HG03571 (cell line): ENCODE results near the gene KCNE4.

Experiments
- ATAC-seq: cut with Tn5 transposase; IDR thresholded peaks from one replicate; pipeline ENCODE4 v1.9.1; 2021; ENCODE audit not compliant: unreplicated experiment

KCNE4 gene

DNA sequence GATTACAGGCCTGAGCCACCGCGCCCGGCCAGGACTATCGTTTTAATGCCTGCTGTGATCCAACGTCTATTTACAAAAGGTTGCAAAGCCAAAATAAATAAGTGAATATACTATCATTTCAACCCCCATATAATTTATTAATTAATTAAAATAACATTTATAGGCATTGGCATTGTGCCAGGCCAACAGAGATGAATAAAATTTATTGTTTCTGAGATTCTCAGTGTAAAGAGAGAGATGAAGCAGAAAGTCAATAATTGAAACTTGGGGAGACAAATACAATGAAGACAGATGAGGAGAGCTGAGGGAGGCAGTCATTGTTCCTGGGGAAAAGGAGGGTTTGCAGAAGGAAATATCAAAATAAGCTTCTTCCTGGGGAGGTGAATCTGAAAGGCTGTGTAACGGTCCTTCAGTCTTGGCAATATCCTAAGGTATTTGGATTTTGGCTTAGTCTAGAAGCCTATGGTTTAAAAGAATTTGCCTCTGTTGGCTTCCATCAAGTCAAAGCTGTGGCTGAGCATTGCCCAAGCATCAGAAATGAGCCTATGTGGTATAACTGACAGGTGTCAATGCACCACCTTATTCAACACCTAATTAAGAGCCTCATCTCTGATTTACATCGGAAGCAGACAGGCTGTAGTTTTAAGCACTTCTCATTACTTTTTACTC is 31.5 kb downstream of the KCNE4 start:
- ATAC-seq, result no peak

DNA sequence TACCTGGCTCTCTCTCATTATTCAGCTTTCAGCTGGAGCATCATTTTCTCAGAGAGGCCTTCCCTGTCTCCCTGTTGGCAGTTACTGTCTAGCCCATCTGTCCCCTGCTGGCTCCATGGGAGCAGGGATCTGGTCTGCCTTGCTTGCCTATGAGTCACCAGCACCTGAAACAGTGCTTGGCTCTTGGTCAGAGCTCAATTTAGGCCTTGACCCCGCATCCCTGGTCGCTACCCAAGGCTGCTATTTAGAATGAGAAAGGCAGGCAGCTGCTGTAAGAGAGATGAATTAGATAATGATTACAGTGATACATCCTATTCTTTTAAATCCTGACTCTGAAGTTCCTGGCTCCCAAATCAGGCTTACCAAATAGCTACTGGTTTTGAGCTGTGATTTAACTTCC is 32.9 kb downstream of the KCNE4 start:
- ATAC-seq, result no peak

DNA sequence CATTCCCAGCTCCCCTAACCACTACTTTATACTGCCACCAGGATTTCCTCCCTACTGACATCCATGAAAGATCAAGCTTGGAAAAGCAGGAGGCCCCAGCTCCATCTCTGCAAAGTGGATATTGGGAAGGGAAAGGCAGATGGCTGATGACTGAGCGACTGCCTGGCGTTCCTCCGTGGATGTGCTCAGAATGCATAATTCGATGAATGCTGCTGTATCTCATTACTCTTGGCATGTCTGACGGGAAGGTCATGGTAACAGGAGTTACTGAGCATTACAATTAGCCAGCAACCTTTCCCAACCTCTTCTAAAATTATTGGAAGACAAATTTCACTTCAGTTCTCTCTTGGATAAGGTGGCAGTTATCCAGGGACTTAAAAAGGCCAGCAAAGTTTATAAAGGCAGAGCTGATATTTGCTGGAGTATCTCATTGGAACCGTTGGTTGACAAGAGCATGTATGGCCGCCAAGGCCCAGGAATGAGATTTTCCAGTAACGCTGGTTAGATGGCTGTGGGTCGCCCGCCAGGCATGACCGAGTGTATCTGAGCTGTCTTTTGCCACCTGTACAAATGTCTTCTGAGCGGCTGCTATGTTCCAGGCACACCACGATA is 34.5 kb downstream of the KCNE4 start:
- ATAC-seq, result no peak

DNA sequence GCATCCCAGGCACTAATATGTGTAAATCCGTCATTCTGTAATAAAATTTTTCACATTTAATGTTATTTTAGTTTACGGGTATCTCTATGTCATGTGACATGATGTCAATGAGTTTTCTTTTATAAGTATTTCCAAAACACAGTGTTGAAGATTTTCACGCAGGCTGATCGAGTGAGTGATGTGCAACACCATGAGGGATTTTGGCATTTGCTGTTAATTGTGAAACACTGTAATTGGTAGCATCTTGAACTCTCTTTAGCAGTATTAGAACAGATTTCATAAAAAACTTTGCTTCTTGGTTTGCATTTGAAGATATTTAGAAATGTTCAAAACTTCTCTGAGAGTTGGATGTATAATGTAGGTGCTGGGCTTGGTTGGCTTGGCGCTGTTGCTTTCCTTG is 35.5 kb downstream of the KCNE4 start:
- no peak for ATAC-seq

DNA sequence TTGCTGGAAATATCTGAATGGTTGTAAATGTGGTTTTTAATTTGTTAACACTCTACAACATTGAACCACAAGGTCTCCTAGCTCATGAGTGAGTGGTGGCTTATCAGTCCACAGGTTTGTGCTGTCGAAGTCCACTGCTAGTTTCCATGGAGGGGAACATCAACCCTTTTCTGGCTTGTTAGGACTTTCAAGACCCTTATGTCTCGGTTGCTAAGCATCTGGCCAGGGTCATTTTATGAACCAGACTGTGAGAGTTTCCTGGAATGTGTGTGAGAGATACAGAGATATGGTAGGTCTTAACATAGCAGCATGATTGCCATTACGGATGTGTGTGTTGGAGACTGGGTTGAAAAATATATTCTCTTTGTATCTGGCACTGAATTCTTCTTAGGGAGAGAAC is 36.9 kb downstream of the KCNE4 start:
- no peak for ATAC-seq

DNA sequence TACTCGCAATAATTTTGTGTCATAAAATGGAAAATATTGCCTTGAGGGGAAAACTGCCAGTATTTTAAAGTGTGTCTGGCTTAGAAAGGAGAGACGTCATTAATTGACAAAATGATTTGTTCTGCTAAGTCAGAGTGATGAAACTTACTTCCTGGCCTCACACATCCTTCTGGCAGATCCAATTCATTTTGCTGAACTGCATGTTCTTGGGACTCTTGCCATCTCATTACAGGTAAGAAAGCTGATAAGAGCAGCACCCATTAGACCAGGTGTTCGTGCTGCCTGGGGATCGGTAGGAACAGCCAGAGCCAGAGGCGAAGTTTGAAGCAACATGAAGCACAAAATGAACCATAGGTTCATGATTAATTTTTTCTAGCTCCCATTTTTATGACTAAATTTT is 38.0 kb downstream of the KCNE4 start:
- no peak for ATAC-seq

DNA sequence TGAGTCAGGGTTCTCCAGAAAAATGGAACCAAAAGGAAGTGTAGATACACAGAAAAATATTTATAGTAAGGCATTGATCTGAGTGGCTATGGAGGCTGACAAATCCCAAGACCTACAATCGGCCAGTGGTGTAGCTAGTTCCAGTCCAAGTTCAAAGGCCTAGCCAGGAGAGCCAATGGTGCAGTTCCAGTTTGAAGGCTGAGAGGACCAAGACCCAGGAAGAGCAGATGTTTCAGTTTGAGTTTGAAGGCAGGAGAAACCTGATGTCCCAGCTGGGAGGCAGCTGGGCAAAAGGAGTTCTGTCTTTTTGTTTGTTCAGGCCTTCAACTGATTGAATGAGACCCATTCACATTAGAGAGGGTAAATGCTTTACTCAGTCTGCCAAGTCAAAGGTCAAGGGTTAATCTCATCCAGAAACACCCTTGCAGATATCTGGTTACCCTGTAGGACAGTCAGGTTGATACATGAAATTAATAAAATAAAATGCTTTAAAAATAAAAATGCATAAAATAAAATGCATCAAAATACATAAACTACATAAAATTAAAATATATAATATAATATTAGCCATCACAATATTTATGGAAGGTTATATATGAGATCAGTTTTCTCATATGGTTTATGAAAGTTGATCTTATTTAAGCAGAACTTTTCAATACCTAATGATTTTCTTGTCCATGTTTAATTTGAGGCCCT is 38.7 kb downstream of the KCNE4 start:
- ATAC-seq, result no peak

DNA sequence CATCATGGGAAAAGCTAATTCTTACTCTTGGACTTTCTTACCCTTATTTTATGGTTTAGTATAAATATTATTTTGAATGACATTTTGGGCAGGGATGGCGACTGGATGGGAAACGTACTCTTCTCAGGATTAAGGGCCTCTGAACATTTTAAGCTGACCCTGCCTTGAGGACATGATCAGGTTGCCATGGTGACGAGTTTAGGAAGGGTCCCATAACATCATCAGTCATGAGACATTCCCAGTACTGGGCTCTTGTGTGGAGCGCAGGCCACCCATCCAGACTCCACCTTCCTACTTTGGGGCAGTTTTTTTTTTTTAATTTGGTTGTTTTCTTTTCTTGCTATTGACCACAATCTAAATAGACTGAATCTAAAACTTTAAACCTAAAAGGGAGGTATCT is 40.7 kb downstream of the KCNE4 start:
- ATAC-seq, result no peak

DNA sequence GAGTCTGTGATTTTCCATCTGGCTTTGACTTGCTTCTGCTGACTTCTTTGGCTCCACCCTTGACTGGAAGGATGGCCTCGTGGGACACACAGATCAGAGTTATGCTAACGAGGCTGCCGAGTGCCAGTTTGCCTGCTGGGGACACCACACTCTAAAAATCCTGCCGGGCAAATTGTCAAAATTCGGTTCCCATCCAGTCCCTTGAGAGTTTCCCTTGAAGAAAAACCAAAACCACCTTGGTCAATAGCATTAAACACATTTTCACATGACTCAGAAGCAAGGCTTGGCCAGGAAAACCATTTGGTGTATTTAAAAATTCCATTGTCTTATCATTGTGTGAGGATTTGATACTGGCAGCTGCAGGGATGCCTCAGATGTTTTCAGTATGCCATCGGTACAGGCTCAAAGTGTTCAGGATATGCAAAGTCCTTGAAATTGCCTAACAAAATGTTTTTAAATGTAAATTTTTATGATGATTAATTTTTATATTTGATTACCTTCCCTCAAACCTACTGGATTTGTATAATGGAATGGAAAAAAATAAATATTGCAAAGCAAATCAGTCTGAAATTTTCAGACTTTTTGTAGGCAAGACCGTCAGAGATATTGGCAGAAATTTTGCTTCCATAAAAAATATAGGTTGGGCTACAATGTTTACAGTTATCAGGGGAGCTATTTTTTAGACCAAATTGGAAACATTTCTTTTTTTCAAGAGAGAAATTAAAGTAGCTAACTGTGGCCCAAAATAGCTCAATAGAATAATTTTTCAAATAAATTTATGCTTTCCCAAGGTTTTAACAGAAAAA is 41.6 kb downstream of the KCNE4 start:
- ATAC-seq, result no peak

DNA sequence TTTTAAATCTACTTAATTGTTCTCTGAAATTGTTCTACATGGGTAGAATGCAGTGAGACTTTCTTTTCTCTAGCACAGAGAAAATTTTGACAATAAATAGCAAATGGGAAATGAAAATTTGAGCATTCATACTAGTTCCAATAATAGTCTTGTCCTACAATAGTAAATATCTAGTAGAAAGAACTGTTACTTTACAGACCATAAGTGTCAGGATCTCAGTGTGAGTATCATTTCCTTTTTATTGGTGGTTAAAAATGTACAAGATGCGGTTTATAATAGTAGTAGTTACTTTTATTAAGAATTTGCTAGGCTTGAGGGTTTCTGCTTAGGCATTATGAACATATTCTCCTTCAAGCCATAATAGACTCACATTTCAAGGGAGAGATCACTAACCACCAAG is 43.2 kb downstream of the KCNE4 start:
- ATAC-seq, result no peak

DNA sequence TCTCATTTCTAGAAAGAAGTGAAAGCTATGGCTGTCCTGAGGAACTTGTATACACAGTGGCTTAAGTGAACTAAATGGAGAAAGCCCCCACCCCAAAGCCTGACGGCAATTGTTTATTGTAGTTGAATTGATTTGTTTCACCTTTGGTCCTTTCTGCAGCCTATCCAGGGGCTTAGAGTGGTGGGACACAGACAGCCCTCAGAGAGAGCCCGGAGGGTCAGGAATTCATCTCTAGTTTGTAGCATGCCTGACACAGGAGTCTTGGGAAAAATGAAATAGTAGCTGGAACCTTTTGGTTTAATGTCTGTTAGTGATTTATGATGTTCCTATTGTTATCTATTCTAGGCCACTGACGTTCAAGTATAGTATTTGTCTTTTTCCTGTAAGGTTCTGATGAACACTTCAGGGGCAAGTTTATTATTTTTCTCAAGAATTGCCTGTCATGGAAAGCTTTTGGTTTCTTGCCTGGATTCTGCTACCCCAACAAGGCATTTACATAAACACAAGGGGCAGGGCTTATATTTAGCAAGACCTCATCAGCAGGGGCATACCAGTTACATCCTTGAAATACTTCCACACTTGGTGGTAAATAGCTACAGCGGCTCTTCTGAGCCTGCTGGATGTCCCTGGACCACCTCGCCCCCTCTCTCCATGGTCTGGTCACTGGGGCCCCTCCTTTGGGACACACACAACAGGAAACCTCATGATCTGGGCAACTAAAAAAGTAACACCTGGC is 44.4 kb downstream of the KCNE4 start:
- ATAC-seq, result no peak

DNA sequence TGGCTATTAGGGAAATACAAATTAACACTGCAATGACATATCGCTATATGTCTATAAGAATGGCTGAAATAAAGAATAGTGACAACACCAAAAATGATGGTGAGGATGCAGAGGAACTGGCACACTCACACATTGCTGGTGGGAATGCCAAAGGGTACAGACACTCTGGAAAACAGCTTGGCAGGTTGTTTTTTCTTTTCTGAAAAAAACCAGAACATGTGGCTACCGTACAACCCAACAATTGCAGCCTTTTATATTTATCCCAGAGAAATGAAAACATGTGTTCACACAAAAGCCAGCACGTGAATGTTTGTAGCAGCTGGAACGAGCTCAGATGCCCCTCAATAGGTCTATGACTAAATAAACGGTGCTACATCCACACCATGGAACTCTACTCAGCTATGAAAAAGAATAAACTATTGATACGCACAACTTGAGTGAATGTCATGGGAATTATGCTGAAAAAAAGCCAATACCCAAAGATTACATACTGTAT is 45.9 kb downstream of the KCNE4 start:
- no peak for ATAC-seq

DNA sequence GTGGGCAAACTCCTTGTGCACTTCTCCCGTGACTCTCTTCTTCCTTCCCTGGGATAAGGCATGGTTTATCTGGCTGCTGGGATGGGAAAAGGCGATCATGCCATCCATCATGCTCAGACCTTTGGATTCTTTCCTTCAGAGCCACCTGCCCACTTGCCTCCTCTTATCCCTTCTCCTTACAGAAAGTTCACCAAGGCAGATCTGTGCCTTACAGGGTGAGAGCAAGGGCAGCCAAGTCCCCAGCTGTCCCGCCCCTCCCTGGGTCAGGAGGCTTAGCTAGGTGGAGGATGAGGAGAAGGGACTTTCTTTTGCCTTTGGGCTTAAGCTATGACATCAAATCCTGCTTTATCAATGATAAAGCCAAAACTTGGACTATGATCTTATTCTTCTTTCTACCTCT is 47.6 kb downstream of the KCNE4 start:
- ATAC-seq, result no peak

DNA sequence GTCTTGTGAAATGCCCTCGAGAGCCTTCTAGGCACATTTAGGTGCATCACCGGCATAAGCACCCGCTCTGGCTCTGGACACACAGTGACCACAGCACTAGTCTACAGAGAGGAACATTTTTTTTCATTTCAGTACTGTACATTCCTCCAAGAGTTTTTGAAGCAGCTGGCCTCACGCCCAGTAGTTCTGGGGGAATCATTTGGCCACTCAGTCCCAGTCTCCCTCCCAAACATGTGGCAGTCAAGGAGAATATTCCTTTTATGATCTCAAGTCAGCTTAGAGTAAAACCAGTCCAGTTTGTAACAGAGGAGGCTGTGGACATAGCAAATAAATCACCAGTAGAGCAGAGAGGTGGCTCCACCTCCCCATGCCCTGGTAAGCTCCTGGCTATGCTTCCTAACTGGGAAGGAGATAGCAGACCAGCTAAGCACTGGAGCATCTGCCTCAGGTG is 48.1 kb downstream of the KCNE4 start:
- ATAC-seq, result no peak

DNA sequence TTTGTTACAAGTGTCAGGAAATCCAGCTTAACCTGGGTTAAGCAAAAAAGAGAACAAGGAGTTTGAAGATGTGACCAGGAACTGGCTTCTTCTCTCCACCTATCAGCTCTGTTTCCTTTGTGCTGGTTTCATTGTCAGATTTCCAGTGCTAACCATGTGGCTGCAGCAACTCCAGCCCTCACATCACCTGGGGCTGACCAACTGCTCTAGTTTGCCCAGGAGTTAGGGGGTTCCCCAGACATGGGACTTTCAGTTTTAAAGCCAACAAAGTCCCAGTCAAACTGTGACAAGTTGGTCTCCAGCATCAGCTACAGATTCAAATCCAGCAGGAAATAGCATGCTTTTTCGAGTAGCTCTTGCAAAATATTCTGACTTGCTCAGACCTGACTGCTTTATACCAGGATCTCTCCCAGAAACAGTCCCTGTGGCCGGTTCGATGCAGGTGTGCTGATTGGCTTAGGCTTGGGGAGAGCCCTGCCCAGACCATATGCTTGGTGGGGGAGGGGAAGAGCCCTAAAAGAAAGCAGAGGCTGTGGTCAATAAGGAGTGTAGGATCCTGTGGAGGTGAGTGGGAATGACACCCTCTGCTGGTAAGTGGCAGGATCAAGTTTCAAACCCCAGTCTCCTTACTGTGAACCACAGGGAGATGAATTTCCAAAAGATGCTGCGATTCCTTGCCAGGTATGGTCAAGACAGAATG is 49.5 kb downstream of the KCNE4 start:
- no peak for ATAC-seq

DNA sequence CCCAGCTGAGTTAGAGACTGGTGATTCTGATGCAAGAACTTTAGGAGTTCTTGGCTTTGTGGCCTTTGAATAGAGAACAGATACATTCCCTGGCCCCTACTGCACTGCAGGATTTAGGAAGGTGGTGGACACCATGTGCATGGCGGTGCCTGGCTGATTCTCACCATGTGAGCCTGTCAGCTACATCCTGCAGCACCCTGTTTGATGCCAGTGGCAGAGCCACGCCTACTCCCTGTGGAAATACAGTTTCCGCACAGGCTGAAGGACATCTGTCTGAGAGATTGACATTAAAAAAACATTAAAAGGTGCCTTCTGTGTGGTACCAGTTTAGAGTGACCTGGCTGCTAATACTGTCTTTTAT is 50.0 kb downstream of the KCNE4 start:
- no peak for ATAC-seq

DNA sequence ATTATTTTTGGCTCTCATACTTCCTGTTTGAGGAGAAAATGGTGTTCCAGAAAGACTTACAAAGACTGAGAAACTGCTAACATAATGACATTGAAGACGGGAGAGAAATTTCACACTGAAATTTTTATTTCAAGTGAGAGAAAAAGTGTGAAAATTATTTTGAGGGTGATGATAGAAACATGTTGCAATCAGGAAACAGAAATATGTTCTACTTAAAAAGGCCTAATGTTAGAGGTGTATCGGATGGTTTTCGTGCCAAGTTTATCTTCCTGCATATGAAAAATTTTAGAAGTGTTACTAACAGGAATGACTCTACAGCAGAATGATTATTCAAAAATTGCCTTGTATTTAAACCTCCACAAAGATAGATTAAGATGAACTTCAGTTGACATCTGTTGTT is 50.5 kb downstream of the KCNE4 start:
- no peak for ATAC-seq

DNA sequence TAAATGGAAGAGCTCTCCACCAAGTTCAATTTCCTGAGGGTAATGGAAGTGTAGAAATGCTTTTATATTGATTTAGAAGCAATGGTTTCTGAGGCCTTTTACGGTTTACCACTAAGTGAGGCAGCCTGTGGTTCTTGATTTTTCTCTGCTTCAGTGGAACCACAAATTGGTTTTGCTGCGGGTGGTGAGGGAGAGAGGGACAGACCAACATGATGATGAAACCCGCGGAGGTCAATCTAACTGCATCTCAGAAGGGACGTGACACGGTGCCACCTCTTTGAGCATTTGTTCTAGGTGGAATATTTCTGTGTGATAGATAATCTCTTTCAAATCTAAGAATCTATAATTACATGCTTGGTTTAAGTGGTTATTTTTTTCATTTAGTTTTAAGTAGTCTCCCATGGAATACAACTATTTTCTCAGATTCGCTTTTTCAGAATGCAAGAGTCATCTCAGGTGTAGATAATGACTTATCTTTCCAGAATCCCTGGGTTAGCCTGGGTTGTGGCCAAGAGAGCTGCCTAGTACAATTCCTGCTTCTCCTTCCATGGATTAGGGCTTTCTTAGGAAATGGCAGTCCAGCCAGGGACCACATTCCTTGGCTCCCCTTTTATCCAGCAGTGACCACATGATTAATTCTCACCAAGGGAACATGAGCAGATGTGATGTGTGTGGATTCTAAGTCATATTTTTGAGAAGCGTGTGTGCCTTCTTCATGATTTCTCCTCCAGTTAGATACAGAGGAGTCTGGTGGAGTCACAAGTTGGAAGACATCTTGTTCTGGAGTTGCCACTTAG is 52.5 kb downstream of the KCNE4 start:
- ATAC-seq, result no peak
